NT2/D1 (cell line): ENCODE data around the gene PPTC7.

Experiments
- SUZ12 ChIP-seq: IDR thresholded peaks from 2 replicates; pipeline ENCODE4 v1.6.1; 2011; ENCODE audit not compliant: insufficient read length, insufficient read depth; ENCODE audit errors: extremely low read depth
- YY1 ChIP-seq: IDR thresholded peaks from 2 replicates; pipeline ENCODE4 v1.6.1; 2011; ENCODE audit not compliant: insufficient read length, insufficient read depth
- ZNF274 ChIP-seq: IDR thresholded peaks from 2 replicates; pipeline ENCODE4 v1.6.1; 2011; ENCODE audit warnings: mild to moderate bottlenecking, low read depth, low read length

DNA sequence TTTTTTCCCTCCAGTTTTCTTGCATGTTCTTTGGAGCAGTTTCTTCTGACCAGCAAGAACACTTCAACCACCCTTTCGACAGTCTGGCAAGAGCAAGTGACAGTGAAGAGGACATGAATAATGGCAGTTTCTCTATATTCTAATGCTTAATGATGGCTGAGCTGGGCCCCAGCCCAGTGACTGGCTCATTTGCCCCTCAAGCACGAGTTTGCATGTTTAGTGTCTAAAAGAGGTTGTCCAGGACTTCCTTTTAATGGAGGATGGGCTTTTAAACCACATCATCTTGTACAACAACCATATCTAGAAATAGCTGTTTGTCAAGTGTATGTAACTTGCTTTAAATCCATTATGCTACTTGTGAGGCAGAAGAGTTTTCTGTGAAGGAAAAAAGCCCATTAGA, 52.6 kb downstream of the PPTC7 start:
- TF ChIP-seq YY1 (no peak), SUZ12 (no peak), ZNF274 (no peak)
